GM18909 (cell line): ENCODE data around the gene CCND1.

Experiments
- ATAC-seq: cut with Tn5 transposase; IDR thresholded peaks from one replicate; pipeline ENCODE4 v1.9.1; 2021; ENCODE audit warnings: mild to moderate bottlenecking; ENCODE audit not compliant: unreplicated experiment, poor library complexity

Gene CCND1

GRCh38 chr11:69663326-69663725 is 22.4 kb downstream of the CCND1 start:
- no peak for ATAC-seq

GRCh38 chr11:69664103-69664775 is 23.3 kb downstream of the CCND1 start:
- no peak for ATAC-seq

- ATAC-seq, result no peak
Measured at GRCh38 chr11:69664901-69665300, 23.9 kb downstream of the CCND1 start.

GRCh38 chr11:69665669-69666068 is 24.7 kb downstream of the CCND1 start:
- no peak for ATAC-seq

- ATAC-seq, result no peak
Measured at GRCh38 chr11:69666261-69666660, 25.3 kb downstream of the CCND1 start.

GRCh38 chr11:69666752-69667536 is 26.0 kb downstream of the CCND1 start:
- ATAC-seq, result no peak

GRCh38 chr11:69667619-69668604 is 27.0 kb downstream of the CCND1 start:
- no peak for ATAC-seq

- ATAC-seq, result no peak
Measured at GRCh38 chr11:69669486-69669885, 28.5 kb downstream of the CCND1 start.

GRCh38 chr11:69670158-69670845 is 29.3 kb downstream of the CCND1 start:
- no peak for ATAC-seq

GRCh38 chr11:69671734-69672465 is 30.9 kb downstream of the CCND1 start:
- no peak for ATAC-seq

GRCh38 chr11:69674267-69674885 is 33.4 kb downstream of the CCND1 start:
- no peak for ATAC-seq

GRCh38 chr11:69674886-69675714 is 34.1 kb downstream of the CCND1 start, which contains the start of gene LTO1:
LTO1 (minus strand) TSS chr11:69675353; CDS start chr11:69675239, 114 bp downstream.
- peak; percentile 85 for ATAC-seq

- ATAC-seq, result no peak
Measured at GRCh38 chr11:69677749-69678148, 36.8 kb downstream of the CCND1 start.

- ATAC-seq, result no peak
Measured at GRCh38 chr11:69680688-69681087, 39.7 kb downstream of the CCND1 start.

- ATAC-seq, result no peak
Measured at GRCh38 chr11:69682221-69682620, 41.3 kb downstream of the CCND1 start.

- ATAC-seq, result no peak
Measured at GRCh38 chr11:69682681-69683326, 41.8 kb downstream of the CCND1 start.

GRCh38 chr11:69683764-69684333 is 42.9 kb downstream of the CCND1 start:
- no peak for ATAC-seq
